Measurements from ENCODE around the gene RFESD. TPM values are rescaled to one million over a fixed set of nuclear protein-coding genes. Genes with fewer than 3 reads are reported as not detected.

Gene RFESD
- total RNA-seq, 1 experiment from 2014 or later, result 5.0 TPM

DNA sequence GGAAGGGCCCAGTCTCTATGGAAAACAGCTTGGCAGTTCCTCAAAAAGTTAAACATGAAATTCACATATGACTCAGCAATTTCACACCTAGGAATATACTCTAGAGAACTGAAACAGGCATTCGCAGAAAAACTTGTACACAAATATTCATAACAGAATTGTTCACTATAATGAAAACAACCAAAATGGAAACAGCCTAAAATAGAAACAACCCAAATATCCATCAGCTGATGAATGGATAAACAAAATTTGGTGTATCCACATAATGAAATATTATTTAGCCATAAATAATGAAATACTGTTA lies 31.5 kb upstream of the RFESD start:
- no TSS peak for BruUV-seq (replicated peaks)

GRCh38 chr5:95617057-95617456 lies 29.5 kb upstream of the RFESD start:
- H3K9me3 ChIP-seq (ENCODE audit: insufficient read depth, low read depth), result peaks cover 10% of the 10 kb centered on the region; the same call in 1 of the 2 replicates

More for the DNA sequence above, 31.5 kb upstream of the RFESD start:
- H3K27ac ChIP-seq, result no peak overlapping the region
- H3K4me1 ChIP-seq (replicated peaks; ENCODE audit: insufficient read depth), result 0 out of 2 replicates have a peak, but pooled peaks cover 2% of the 10 kb centered on the region
- ChIA-PET CTCF (no interaction called here), POLR2A (ENCODE audit: unreplicated experiment) (no interaction called here)
- peaks cover 10% of the 10 kb centered on the region; the same call in 1 of the 2 replicates for H3K9me3 ChIP-seq (ENCODE audit: insufficient read depth, low read depth)
- H3K4me2 ChIP-seq, result no peak overlapping the region
- H4K20me1 ChIP-seq (ENCODE audit: insufficient read depth), result no peaks in the 10 kb centered on the region
- TF ChIP-seq EZH2 (IDR thresholded peaks at IDR 0.05; ENCODE audit: low read depth), result no peak
- TF ChIP-seq, protein P1, sequence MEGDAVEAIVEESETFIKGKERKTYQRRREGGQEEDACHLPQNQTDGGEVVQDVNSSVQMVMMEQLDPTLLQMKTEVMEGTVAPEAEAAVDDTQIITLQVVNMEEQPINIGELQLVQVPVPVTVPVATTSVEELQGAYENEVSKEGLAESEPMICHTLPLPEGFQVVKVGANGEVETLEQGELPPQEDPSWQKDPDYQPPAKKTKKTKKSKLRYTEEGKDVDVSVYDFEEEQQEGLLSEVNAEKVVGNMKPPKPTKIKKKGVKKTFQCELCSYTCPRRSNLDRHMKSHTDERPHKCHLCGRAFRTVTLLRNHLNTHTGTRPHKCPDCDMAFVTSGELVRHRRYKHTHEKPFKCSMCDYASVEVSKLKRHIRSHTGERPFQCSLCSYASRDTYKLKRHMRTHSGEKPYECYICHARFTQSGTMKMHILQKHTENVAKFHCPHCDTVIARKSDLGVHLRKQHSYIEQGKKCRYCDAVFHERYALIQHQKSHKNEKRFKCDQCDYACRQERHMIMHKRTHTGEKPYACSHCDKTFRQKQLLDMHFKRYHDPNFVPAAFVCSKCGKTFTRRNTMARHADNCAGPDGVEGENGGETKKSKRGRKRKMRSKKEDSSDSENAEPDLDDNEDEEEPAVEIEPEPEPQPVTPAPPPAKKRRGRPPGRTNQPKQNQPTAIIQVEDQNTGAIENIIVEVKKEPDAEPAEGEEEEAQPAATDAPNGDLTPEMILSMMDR (conservative IDR thresholded peaks at IDR 0.05), result no peak
- H3K36me3 ChIP-seq (ENCODE audit: low read depth), result no peaks in the 10 kb centered on the region
- H3K4me3 ChIP-seq, result no peak overlapping the region
- H3K9me2 ChIP-seq (ENCODE audit: insufficient read depth), result no peaks in the 10 kb centered on the region
- H3K79me2 ChIP-seq (ENCODE audit: low read depth), result no peaks in the 10 kb centered on the region
- H2AFZ ChIP-seq, result peak overlapping the region; percentile 37; the same call in 1 of the 2 replicates
- H3F3A ChIP-seq (ENCODE audit: insufficient read depth, low read depth), result no peaks in the 10 kb centered on the region
- peaks cover 5% of the 10 kb centered on the region; the same call in 1 of the 2 replicates for H3K27me3 ChIP-seq (ENCODE audit: insufficient read depth, low read depth)
- no peak for DNase-seq
- intact Hi-C loops (cut with micrococcal nuclease; ENCODE audit: unreplicated experiment), result loop anchor here (10.0 kb wide), 1 partner anchor 330 kb away; the partner anchor contains the start of gene MCTP1

GRCh38 chr5:95619096-95619495 lies 27.5 kb upstream of the RFESD start:
- H3K27me3 ChIP-seq (ENCODE audit: insufficient read depth, low read depth), result peaks cover 13% of the 10 kb centered on the region; the same call in 1 of the 2 replicates
- H3K9me2 ChIP-seq (ENCODE audit: insufficient read depth), result no peaks in the 10 kb centered on the region
- POLR2A ChIA-PET (ENCODE audit: unreplicated experiment), result no interaction called here
- H3K4me3 ChIP-seq, result no peak overlapping the region
- no peak overlapping the region for H2AFZ ChIP-seq
- DNase-seq, result no peak
- 0 out of 2 replicates have a peak, but pooled peaks cover 3% of the 10 kb centered on the region for H3F3A ChIP-seq (ENCODE audit: insufficient read depth, low read depth)
- H3K9me3 ChIP-seq (ENCODE audit: insufficient read depth, low read depth), result 0 out of 2 replicates have a peak, but pooled peaks cover 6% of the 10 kb centered on the region
- CTCF ChIA-PET, result no interaction called here
- H3K36me3 ChIP-seq (ENCODE audit: low read depth), result no peaks in the 10 kb centered on the region
- H3K4me1 ChIP-seq (replicated peaks; ENCODE audit: insufficient read depth), result 0 out of 2 replicates have a peak, but pooled peaks cover 4% of the 10 kb centered on the region
- no peaks in the 10 kb centered on the region for H4K20me1 ChIP-seq (ENCODE audit: insufficient read depth)
- no peak overlapping the region for H3K4me2 ChIP-seq
- TF ChIP-seq EZH2 (IDR thresholded peaks at IDR 0.05; ENCODE audit: low read depth), result no peak
- TF ChIP-seq, protein P1 (conservative IDR thresholded peaks at IDR 0.05), result no peak
- H3K79me2 ChIP-seq (ENCODE audit: low read depth), result no peaks in the 10 kb centered on the region
- BruUV-seq (replicated peaks), result no TSS peak
- intact Hi-C loops (cut with micrococcal nuclease; ENCODE audit: unreplicated experiment), result loop anchor here (10.0 kb wide), 1 partner anchor 334 kb away; the partner anchor contains the start of gene MCTP1
- no peak overlapping the region for H3K27ac ChIP-seq

More at GRCh38 chr5:95617057-95617456, 29.5 kb upstream of the RFESD start:
- Histone ChIP-seq H3F3A (ENCODE audit: insufficient read depth, low read depth) (no peaks in the 10 kb centered on the region), H3K9me2 (ENCODE audit: insufficient read depth) (no peaks in the 10 kb centered on the region), H3K36me3 (ENCODE audit: low read depth) (no peaks in the 10 kb centered on the region), H3K4me1 (replicated peaks; ENCODE audit: insufficient read depth) (0 out of 2 replicates have a peak, but pooled peaks cover 4% of the 10 kb centered on the region), H3K27me3 (ENCODE audit: insufficient read depth, low read depth) (peaks cover 13% of the 10 kb centered on the region; the same call in 1 of the 2 replicates), H3K4me2 (no peak overlapping the region), H3K27ac (no peak overlapping the region), H3K79me2 (ENCODE audit: low read depth) (no peaks in the 10 kb centered on the region), H3K4me3 (no peak overlapping the region), H2AFZ (no peak overlapping the region), H4K20me1 (ENCODE audit: insufficient read depth) (no peaks in the 10 kb centered on the region)
- TF ChIP-seq, protein P1 (conservative IDR thresholded peaks at IDR 0.05), result no peak
- no peak for TF ChIP-seq EZH2 (IDR thresholded peaks at IDR 0.05; ENCODE audit: low read depth)
- ChIA-PET CTCF (no interaction called here), POLR2A (ENCODE audit: unreplicated experiment) (interaction anchor here (0.7 kb wide), 1 partner anchor 1207 kb away, joined by 5 read pairs; no protein-coding TSS in a partner anchor)
- intact Hi-C loops (cut with micrococcal nuclease; ENCODE audit: unreplicated experiment), result loop anchor here (10.0 kb wide), 1 partner anchor 332 kb away; the partner anchor contains the start of gene MCTP1
- no peak for DNase-seq
- BruUV-seq (replicated peaks), result no TSS peak
